Mucosa of rectum (tissue), 2 donors: ENCODE results near the gene ESR1.

ENCODE experiments used
- H3K27ac ChIP-seq, 2 donors: one replicate each; pipeline ENCODE4 v1.7.0; 2013; ENCODE audit warnings: inconsistent platforms in 2 of 2, low read depth in 2 of 2, low read length in 2 of 2
- H3K27me3 ChIP-seq, 2 donors: one replicate each; pipeline ENCODE4 v1.7.0; 2013; ENCODE audit warnings: low read length in 2 of 2; ENCODE audit not compliant: control insufficient read depth in 2 of 2, insufficient read depth in 2 of 2
- H3K36me3 ChIP-seq, 2 donors: one replicate each; pipeline ENCODE4 v1.7.0; 2013; ENCODE audit warnings: low read length in 2 of 2; ENCODE audit not compliant: control insufficient read depth in 2 of 2, insufficient read depth in 2 of 2
- H3K4me1 ChIP-seq, 2 donors: one replicate each; pipeline ENCODE4 v1.7.0; 2013; ENCODE audit warnings: low read length in 2 of 2, mild to moderate bottlenecking in 1 of 2; ENCODE audit not compliant: control insufficient read depth in 2 of 2, insufficient read depth in 2 of 2
- H3K4me3 ChIP-seq, 2 donors: one replicate each; pipeline ENCODE4 v1.7.0; 2013; ENCODE audit warnings: low read length in 2 of 2
- H3K9ac ChIP-seq, 2 donors: one replicate each; pipeline ENCODE4 v1.7.0; 2013; ENCODE audit warnings: low read length in 2 of 2, low read depth in 1 of 2, mild to moderate bottlenecking in 1 of 2
- H3K9me3 ChIP-seq, 2 donors: one replicate each; pipeline ENCODE4 v1.7.0; 2013; ENCODE audit warnings: low read length in 2 of 2; ENCODE audit not compliant: control insufficient read depth in 2 of 2
- donor health status: healthy.
- donor health status: Normal muscosa, but diverticular disease.

Gene ESR1

GRCh38 chr6:152119831-152120230 lies 312.3 kb downstream of the ESR1 start:
- H3K4me3 ChIP-seq = no peak overlapping the region
- H3K9ac ChIP-seq = no peak overlapping the region
- no peak overlapping the region for H3K27ac ChIP-seq
- no peaks in the 10 kb centered on the region for H3K4me1 ChIP-seq
- no peaks in the 10 kb centered on the region for H3K9me3 ChIP-seq
- no peaks in the 10 kb centered on the region for H3K27me3 ChIP-seq
- peaks cover 0 to 14% of the 10 kb centered on the region in 2 donors for H3K36me3 ChIP-seq

DNA sequence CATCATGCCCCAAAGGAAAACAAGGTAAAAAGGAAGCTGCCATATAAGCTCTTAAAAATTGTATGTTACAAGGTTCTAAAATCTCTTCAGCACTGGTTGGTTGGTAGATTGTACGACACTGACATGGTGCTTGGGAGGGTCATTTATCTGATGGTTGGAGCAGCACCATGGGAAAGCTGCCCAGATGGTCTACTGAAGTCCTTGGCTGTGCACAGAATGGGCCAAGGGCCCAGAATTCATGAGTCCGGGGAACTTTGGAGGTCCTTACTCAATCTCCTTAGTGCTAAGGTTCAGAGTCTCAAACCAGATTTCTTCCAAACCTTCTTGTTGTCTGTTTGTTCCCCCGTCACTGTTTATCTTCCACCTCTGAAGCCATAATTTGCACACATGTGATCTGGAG lies 314.4 kb downstream of the ESR1 start:
- H3K36me3 ChIP-seq = peaks cover 0 to 14% of the 10 kb centered on the region in 2 donors
- H3K4me3 ChIP-seq = no peak overlapping the region
- no peak overlapping the region for H3K9ac ChIP-seq
- no peak overlapping the region for H3K27ac ChIP-seq
- no peaks in the 10 kb centered on the region for H3K4me1 ChIP-seq
- H3K27me3 ChIP-seq = no peaks in the 10 kb centered on the region
- H3K9me3 ChIP-seq = no peaks in the 10 kb centered on the region

DNA sequence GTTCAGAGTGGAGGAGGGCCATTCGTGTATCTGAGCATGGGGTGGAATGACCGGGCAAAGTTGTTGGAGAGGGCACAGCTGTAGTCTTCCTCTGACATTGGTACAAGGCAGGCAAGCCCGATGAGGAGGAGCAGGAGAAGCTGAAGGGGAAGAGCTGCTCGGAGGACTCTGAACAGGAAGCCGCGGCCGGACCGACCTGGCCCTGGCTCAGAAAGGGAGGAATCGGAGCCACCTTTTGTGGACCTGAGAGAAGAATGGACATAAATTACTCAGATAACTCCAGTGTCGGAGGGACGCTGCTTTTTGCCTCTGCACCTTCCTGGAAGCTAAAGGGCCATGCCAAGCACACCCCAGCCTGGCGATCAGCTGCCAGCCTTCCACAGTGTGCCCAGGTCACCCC lies 315.0 kb downstream of the ESR1 start:
- no peak overlapping the region for H3K4me3 ChIP-seq
- no peaks in the 10 kb centered on the region for H3K9me3 ChIP-seq
- no peaks in the 10 kb centered on the region for H3K27me3 ChIP-seq
- H3K4me1 ChIP-seq = no peaks in the 10 kb centered on the region
- H3K36me3 ChIP-seq = peaks cover 0 to 14% of the 10 kb centered on the region in 2 donors
- no peak overlapping the region for H3K27ac ChIP-seq
- H3K9ac ChIP-seq = no peak overlapping the region

DNA sequence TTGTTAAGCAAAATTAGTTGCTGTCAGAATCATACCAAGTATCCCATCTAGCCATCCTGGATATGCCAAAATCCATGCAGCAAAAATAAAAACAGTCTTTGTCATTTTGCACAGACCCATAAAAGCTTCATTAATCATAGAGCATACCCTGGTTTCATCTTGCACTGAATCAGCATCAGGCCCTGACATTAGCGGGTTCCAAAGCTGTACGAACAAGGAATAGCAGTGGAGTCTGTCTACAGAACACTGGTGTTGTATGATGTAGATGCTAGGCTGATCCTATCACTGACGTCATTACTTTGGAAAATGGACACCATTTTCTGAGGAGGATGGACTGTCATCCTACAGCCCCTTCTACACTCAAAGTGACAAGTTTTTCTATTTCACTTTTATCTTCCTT lies 315.6 kb downstream of the ESR1 start:
- H3K4me3 ChIP-seq = no peak overlapping the region
- peaks cover 0 to 14% of the 10 kb centered on the region in 2 donors for H3K36me3 ChIP-seq

GRCh38 chr6:152124429-152125074 lies 317.1 kb downstream of the ESR1 start:
- H3K4me1 ChIP-seq = no peaks in the 10 kb centered on the region
- H3K36me3 ChIP-seq = peaks cover 5 to 21% of the 10 kb centered on the region in 2 donors
- no peak overlapping the region for H3K9ac ChIP-seq
- H3K9me3 ChIP-seq = no peaks in the 10 kb centered on the region
- no peak overlapping the region for H3K27ac ChIP-seq
- no peaks in the 10 kb centered on the region for H3K27me3 ChIP-seq
- no peak overlapping the region for H3K4me3 ChIP-seq

More for the DNA sequence above, 315.6 kb downstream of the ESR1 start:
- no peak overlapping the region for H3K9ac ChIP-seq
- no peaks in the 10 kb centered on the region for H3K9me3 ChIP-seq
- H3K4me1 ChIP-seq = no peaks in the 10 kb centered on the region
- no peaks in the 10 kb centered on the region for H3K27me3 ChIP-seq
- no peak overlapping the region for H3K27ac ChIP-seq

DNA sequence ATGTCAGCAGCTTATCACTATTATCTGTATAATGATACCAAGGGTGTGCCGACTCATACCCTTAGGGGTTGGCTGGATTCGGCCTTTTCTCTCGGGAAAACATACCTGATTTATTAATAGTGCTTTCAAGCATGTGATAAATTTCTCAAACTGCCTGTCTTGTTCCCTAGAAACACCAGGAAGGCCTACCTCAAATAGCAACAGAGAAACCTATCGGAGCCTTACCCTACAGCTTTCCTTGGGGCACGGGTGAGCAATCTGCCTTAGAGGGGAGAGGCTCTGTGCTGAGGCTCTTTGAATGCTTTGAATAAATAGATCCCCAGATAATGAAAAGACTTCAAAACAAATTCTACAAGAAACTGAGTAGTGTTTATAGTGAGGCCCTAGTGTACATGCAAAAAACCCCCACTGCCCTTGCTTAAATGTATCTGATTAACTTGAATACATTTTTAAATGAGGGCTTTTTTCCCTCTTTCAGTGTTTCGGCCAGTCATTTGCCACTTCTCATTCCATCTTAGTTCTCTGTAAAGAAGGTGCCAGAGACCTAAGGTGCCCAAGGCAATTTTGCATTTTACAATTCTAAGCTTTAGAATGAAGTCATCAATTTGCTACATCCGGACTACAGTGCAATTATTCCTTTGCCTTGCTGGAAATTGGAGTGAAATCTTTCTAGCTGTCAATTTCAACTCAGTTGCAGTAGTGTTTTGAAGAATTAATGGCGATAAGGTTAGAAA lies 320.1 kb downstream of the ESR1 start:
- peaks cover 13 to 20% of the 10 kb centered on the region in 2 donors for H3K36me3 ChIP-seq

GRCh38 chr6:152129691-152130151 lies 322.2 kb downstream of the ESR1 start:
- no peaks in the 10 kb centered on the region for H3K27me3 ChIP-seq
- no peaks in the 10 kb centered on the region for H3K4me1 ChIP-seq
- peak overlapping the region; percentile 61 to 66 for H3K4me3 ChIP-seq
- H3K27ac ChIP-seq = peak overlapping the region; percentile 74 to 77
- peaks cover 13 to 24% of the 10 kb centered on the region in 2 donors for H3K36me3 ChIP-seq
- no peaks in the 10 kb centered on the region for H3K9me3 ChIP-seq
- H3K9ac ChIP-seq = peak overlapping the region; percentile 27 to 50

More for the DNA sequence above, 320.1 kb downstream of the ESR1 start:
- Histone ChIP-seq H3K27ac (no peak overlapping the region), H3K4me1 (no peaks in the 10 kb centered on the region), H3K9me3 (no peaks in the 10 kb centered on the region), H3K9ac (no peak overlapping the region), H3K27me3 (no peaks in the 10 kb centered on the region), H3K4me3 (no peak overlapping the region)

- Histone ChIP-seq H3K27ac (peak overlapping the region; percentile 74 to 77), H3K4me3 (peak overlapping the region; percentile 61 to 66), H3K36me3 (peaks cover 16 to 25% of the 10 kb centered on the region in 2 donors)
Measured at GRCh38 chr6:152130441-152130840, 323.0 kb downstream of the ESR1 start.

DNA sequence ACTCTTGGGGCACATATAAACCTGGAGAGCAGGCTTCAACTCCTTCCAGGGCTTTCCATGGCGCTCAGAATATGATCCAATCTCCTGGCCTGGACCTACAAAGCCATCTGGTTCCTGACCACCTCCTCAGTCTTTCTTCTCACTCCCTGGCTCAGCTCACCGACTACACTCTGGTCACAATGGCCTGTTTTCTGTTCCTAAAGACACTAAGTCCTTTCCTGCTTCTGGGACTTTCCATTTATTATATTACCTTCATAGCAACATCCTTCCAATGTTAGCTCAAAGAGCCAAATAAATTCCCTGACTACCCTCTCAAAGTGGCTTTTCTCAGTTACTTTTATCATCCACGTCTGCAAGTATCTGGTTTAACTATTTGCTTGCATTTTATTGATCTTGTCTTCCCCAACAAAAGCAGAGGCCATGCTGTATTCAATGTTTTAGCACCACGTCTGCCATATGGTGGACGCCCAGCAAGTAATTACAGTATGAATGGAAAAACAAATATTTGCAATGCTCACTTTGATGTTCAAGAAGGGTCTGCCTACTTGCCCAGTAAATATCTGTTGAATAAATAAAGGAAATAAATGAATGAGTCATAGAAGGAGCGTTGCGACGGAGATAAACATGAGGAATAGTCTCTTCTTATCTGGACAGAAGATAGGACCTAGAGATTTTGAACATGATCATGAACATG lies 328.4 kb downstream of the ESR1 start:
- Histone ChIP-seq H3K4me3 (no peak overlapping the region), H3K9me3 (no peaks in the 10 kb centered on the region), H3K27ac (peak overlapping the region in 1 of 2 donors; percentile 66), H3K9ac (no peak overlapping the region), H3K4me1 (no peaks in the 10 kb centered on the region), H3K36me3 (peaks cover 18 to 37% of the 10 kb centered on the region in 2 donors), H3K27me3 (no peaks in the 10 kb centered on the region)

More at GRCh38 chr6:152130441-152130840, 323.0 kb downstream of the ESR1 start:
- Histone ChIP-seq H3K9me3 (no peaks in the 10 kb centered on the region), H3K27me3 (no peaks in the 10 kb centered on the region), H3K4me1 (no peaks in the 10 kb centered on the region), H3K9ac (peak overlapping the region; percentile 27 to 50)

DNA sequence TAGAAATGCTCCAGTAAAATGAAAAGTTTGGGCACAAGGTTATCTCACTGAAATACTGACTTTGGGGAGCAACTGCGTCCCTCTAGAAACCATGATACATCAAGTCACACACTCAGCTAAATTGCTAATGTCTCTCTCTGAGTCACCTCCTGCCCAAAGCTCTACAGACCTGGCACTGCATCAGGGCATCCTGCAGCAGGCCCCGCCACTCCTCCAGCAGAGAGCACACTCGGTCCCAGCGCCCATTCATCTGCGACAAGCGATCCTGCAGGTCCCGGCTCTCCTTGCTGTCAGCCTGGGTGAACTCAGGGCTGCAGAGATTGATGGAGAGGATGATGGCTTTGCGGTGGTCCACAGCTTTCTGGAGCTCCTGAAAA lies 329.0 kb downstream of the ESR1 start:
- no peaks in the 10 kb centered on the region for H3K9me3 ChIP-seq
- no peak overlapping the region for H3K4me3 ChIP-seq
- no peak overlapping the region for H3K9ac ChIP-seq
- peaks cover 18 to 37% of the 10 kb centered on the region in 2 donors for H3K36me3 ChIP-seq
- H3K27me3 ChIP-seq = no peaks in the 10 kb centered on the region
- H3K4me1 ChIP-seq = no peaks in the 10 kb centered on the region
- H3K27ac ChIP-seq = peak overlapping the region in 1 of 2 donors; percentile 6
